Fibroblast of lung (primary cell): ENCODE results near the gene NR6A1. TPM values are rescaled to one million over a fixed set of nuclear protein-coding genes. Genes with fewer than 3 reads are reported as not detected.

Experiments used
- DNase-seq, 2 donors: peaks; one replicate each; pipeline versions ENCODE4 v3.0.0 to v3.0.0-alpha.2; 2010; ENCODE audit warnings: low read depth in 2 of 2
- H2AFZ ChIP-seq: 2 replicates; pipeline ENCODE4 v1.5.1; 2012; ENCODE audit warnings: low read length, control low read depth, inconsistent platforms
- H3K27ac ChIP-seq: 2 replicates; pipeline ENCODE4 v1.5.1; 2011; ENCODE audit warnings: low read length, control low read depth; ENCODE audit not compliant: insufficient read depth
- H3K27me3 ChIP-seq: 2 replicates; pipeline ENCODE4 v1.5.1; 2011; ENCODE audit warnings: mild to moderate bottlenecking, low read length; ENCODE audit not compliant: control insufficient read depth, insufficient read depth
- H3K36me3 ChIP-seq: 2 replicates; pipeline ENCODE4 v1.5.1; 2011; ENCODE audit warnings: low read length; ENCODE audit not compliant: control insufficient read depth, insufficient read depth
- H3K4me1 ChIP-seq: 2 replicates; pipeline ENCODE4 v1.5.1; 2011; ENCODE audit warnings: low read length; ENCODE audit not compliant: control insufficient read depth, insufficient read depth; ENCODE audit errors: extremely low read depth
- H3K4me2 ChIP-seq: 2 replicates; pipeline ENCODE4 v1.5.1; 2011; ENCODE audit warnings: low read length, control low read depth; ENCODE audit not compliant: insufficient read depth; ENCODE audit errors: extremely low read depth
- H3K4me3 ChIP-seq, 4 experiments: fragments of 200-600 bp in 1 of 4; sonication (generic) in 1 of 4; replicated peaks in 1 of 4; 2 replicates each; pipeline ENCODE4 v1.5.1; 2011 to 2016; ENCODE audit warnings: low read length in 4 of 4, low read depth in 3 of 4, mild to moderate bottlenecking in 3 of 4, control low read depth in 2 of 4, inconsistent platforms in 1 of 4, mixed read lengths in 1 of 4; ENCODE audit not compliant: insufficient read depth in 1 of 4; ENCODE audit errors: control extremely low read depth in 1 of 4
- H3K79me2 ChIP-seq: 2 replicates; pipeline ENCODE4 v1.5.1; 2012; ENCODE audit warnings: mild to moderate bottlenecking, low read length, inconsistent platforms; ENCODE audit not compliant: control insufficient read depth, insufficient read depth
- H3K9ac ChIP-seq: 2 replicates; pipeline ENCODE4 v1.5.1; 2011; ENCODE audit warnings: mild to moderate bottlenecking, low read length, control low read depth; ENCODE audit not compliant: insufficient read depth
- H3K9me3 ChIP-seq: 2 replicates; pipeline ENCODE4 v1.5.1; 2012; ENCODE audit warnings: low read depth, low read length; ENCODE audit not compliant: control insufficient read depth, insufficient read depth
- H4K20me1 ChIP-seq: 2 replicates; pipeline ENCODE4 v1.5.1; 2011; ENCODE audit warnings: low read length; ENCODE audit not compliant: control insufficient read depth, insufficient read depth; ENCODE audit errors: extremely low read depth
- CTCF ChIP-seq, 2 donors: IDR thresholded peaks in 1 of 2; conservative IDR thresholded peaks in 1 of 2; 1 replicate in 1 of 2; 2 replicates in 1 of 2; pipeline ENCODE4 v1.5.1; 2011 to 2012; ENCODE audit warnings: low read length in 2 of 2, control low read depth in 1 of 2, inconsistent platforms in 1 of 2, low read depth in 1 of 2, mild to moderate bottlenecking in 1 of 2
- EZH2 ChIP-seq: IDR thresholded peaks from 2 replicates; pipeline ENCODE4 v1.5.1; 2012; ENCODE audit warnings: low read length, control low read depth, mild to moderate bottlenecking; ENCODE audit errors: missing control alignments
- polyA plus RNA-seq, 2 donors: library from polyadenylated mRNA; depleted of rRNA in 1 of 2; stranded (reverse) in 1 of 2; unstranded in 1 of 2; fragments of >200 nt; gene quantifications; 2 replicates each; pipeline ENCODE4 v1.2.1, GENCODE V29; 2011 to 2012; ENCODE audit warnings: missing spikeins in 1 of 2
- total RNA-seq: library from RNA; depleted of rRNA; stranded (reverse); fragments of >200 nt; gene quantifications from 2 replicates; pipeline ENCODE4 v1.2.1, GENCODE V29; 2014

NR6A1 gene
- total and polyA plus RNA-seq, 2 donors (not counting 1 experiment from before 2014, with no cell fraction given), result 0.07 to 0.50 TPM

GRCh38 chr9:124549016-124549415, 222.1 kb downstream of the NR6A1 start:
- H3K9me3 ChIP-seq, result no peaks in the 10 kb centered on the region
- TF ChIP-seq EZH2 (no peak), CTCF (conservative IDR thresholded peaks at IDR 0.05 in 1 of 2, IDR thresholded peaks at IDR 0.05 in 1 of 2; ENCODE audit: low read depth in 1 of 2, low read length in 2 of 2) (no peak)
- no peaks in the 10 kb centered on the region for H3K79me2 ChIP-seq
- no peaks in the 10 kb centered on the region for H3K4me1 ChIP-seq
- no peaks in the 10 kb centered on the region for H3K36me3 ChIP-seq
- no peaks in the 10 kb centered on the region for H4K20me1 ChIP-seq
- no peak overlapping the region for H2AFZ ChIP-seq
- peaks cover 13% of the 10 kb centered on the region for H3K27me3 ChIP-seq
- H3K4me2 ChIP-seq, result no peak overlapping the region
- no peak overlapping the region for H3K9ac ChIP-seq
- H3K27ac ChIP-seq, result no peak overlapping the region
- no peak for DNase-seq
- no peak overlapping the region for H3K4me3 ChIP-seq

GRCh38 chr9:124544535-124544934, 226.6 kb downstream of the NR6A1 start:
- H3K36me3 ChIP-seq, result no peaks in the 10 kb centered on the region

GRCh38 chr9:124541824-124542223, 229.3 kb downstream of the NR6A1 start:
- Histone ChIP-seq H3K4me2 (no peak overlapping the region), H3K79me2 (no peaks in the 10 kb centered on the region), H3K36me3 (no peaks in the 10 kb centered on the region), H3K9ac (no peak overlapping the region), H4K20me1 (no peaks in the 10 kb centered on the region), H3K9me3 (no peaks in the 10 kb centered on the region), H3K4me1 (no peaks in the 10 kb centered on the region), H3K27ac (no peak overlapping the region), H3K27me3 (peaks cover 3% of the 10 kb centered on the region), H3K4me3 (no peak overlapping the region), H2AFZ (no peak overlapping the region)
- no peak for TF ChIP-seq CTCF (conservative IDR thresholded peaks at IDR 0.05 in 1 of 2, IDR thresholded peaks at IDR 0.05 in 1 of 2; ENCODE audit: low read depth in 1 of 2, low read length in 2 of 2)
- no peak for TF ChIP-seq EZH2
- no peak for DNase-seq

More at GRCh38 chr9:124544535-124544934, 226.6 kb downstream of the NR6A1 start:
- no peaks in the 10 kb centered on the region for H3K9me3 ChIP-seq
- no peaks in the 10 kb centered on the region for H3K4me1 ChIP-seq
- H3K4me3 ChIP-seq, result no peak overlapping the region
- H3K9ac ChIP-seq, result no peak overlapping the region
- no peak overlapping the region for H2AFZ ChIP-seq
- H3K27me3 ChIP-seq, result peaks cover 16% of the 10 kb centered on the region
- no peak for TF ChIP-seq CTCF (conservative IDR thresholded peaks at IDR 0.05 in 1 of 2, IDR thresholded peaks at IDR 0.05 in 1 of 2; ENCODE audit: low read depth in 1 of 2, low read length in 2 of 2)
- H3K27ac ChIP-seq, result no peak overlapping the region
- no peaks in the 10 kb centered on the region for H4K20me1 ChIP-seq
- no peak for DNase-seq
- no peak overlapping the region for H3K4me2 ChIP-seq
- no peaks in the 10 kb centered on the region for H3K79me2 ChIP-seq
